Thoracic aorta endothelial cell (primary cell): ENCODE data around the gene PABPC1L2B. TPM values are rescaled to one million over a fixed set of nuclear protein-coding genes. Genes with fewer than 3 reads are reported as not detected.

ENCODE experiments used
- total RNA-seq: library from RNA; depleted of rRNA; stranded (reverse); fragments of >200 nt; gene quantifications from 2 replicates; pipeline ENCODE4 v1.2.3, GENCODE V29; 2012

Gene PABPC1L2B
- total RNA-seq = not detected in 2 replicates

GRCh38 chrX:73002733-73003132 lies at the start of gene PABPC1L2B:
Gene PABPC1L2B (plus strand): TSS chrX:73002939. CDS start chrX:73003643, 704 bp downstream.

Other genes starting within 250 kb of the PABPC1L2B start
- gene DMRTC1B, start 226.0 kb upstream of the PABPC1L2B start, total RNA-seq = not detected in 2 replicates
- gene FAM236B, start 220.3 kb upstream of the PABPC1L2B start, total RNA-seq = not detected in 2 replicates
- gene FAM236D, start 194.7 kb upstream of the PABPC1L2B start, total RNA-seq = not detected in 2 replicates
- not detected in 2 replicates for gene FAM236C, start 90.3 kb upstream of the PABPC1L2B start, total RNA-seq
- not detected in 2 replicates for gene FAM236A, start 64.7 kb upstream of the PABPC1L2B start, total RNA-seq
- not detected in 2 replicates for gene DMRTC1, start 59.1 kb upstream of the PABPC1L2B start, total RNA-seq
- not detected in 2 replicates for gene PABPC1L2A, start 76.6 kb downstream of the PABPC1L2B start, total RNA-seq
- 2.0 and 2.4 TPM in 2 replicates for gene NAP1L2, start 211.9 kb downstream of the PABPC1L2B start, total RNA-seq